NCI-H128 (cell line): Measurements from ENCODE around the gene SLC16A11.
"Not testable (repeated sequence)": the region's sequence is repeated elsewhere in the genome, so short reads cannot be mapped to it uniquely, and the experiment has no call there.

Source experiments
- DNase-seq: peaks from one replicate; lab custom pipeline; 2025; ENCODE audit not compliant: unreplicated experiment; lab: John Stamatoyannopoulos, UW

The SLC16A11 gene

DNA sequence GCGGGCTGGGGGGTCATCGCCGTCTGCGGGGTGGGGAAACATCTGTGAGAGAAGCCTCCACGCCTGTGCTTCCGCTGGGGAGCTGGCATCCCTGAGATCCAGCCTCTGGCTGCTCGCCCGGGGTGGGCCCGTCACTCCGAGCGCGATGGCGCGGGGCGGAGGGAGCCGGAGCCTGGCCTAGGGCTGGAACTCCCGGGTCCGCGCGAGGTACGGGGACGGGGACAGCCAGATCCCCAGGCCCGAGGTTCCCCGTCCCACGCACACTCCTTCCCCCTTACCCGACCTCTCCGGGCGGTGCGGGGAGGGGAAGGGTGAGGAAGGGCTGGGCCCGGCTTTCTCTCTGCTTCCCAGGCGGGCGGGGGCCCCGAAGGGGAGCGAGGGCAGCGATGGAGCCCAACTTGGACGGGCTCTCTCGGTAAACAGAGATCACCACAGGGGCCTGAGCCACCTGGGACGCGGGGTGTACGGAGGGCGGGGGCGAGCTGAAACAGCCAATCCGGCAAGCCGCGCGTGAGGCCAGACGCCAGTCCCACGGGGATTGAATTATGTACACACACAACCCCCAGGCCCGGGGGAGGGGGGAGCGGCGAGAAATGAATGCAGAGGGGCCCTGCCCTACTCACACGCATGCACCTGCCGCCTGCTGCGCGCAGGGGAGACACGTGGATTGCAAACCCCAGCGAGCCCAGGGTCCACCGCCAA lies at the start of gene SLC16A11:
Gene SLC16A11, minus strand, starts transcription at position 596 of the 702 bp plus-strand sequence. Its CDS starts 579 bp downstream, at position 17.
- peak; percentile 38 for DNase-seq

DNA sequence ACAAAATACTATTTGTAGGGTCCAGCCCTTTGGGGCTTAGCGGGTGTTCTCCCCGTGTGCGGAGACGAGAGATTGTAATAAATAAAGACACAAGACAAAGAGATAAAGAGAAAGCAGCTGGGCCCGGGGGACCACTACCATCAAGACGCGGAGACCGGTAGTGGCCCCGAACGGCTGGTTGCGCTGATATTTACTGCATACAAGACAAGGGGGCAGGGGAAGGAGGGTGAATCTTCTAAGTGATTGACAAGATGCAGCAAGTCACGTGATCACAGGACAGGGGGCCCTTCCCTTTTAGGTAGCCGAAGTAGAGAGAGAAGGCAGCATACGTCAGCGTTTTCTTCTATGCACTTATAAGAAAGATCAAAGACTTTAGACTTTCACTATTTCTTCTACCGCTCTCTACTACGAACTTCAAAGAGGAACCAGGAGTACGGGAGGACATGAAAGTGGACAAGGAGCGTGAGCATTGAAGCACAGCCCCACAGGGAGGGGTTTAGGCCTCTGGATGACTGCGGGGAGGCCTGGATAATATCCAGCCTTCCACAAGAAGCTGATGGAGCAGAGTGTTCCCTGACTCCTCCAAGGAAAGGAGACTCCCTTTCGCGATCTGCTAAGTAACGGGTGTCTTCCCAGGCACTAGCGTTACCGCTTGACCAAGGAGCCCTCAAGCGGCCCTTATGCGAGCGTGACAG lies 47.6 kb upstream of the SLC16A11 start:
- DNase-seq: not testable (repeated sequence)

- not testable (repeated sequence) for DNase-seq
Measured at GRCh38 chr17:7089570-7089969, 45.7 kb upstream of the SLC16A11 start.

- DNase-seq: not testable (repeated sequence)
Measured at GRCh38 chr17:7088442-7088841, 44.5 kb upstream of the SLC16A11 start.

DNA sequence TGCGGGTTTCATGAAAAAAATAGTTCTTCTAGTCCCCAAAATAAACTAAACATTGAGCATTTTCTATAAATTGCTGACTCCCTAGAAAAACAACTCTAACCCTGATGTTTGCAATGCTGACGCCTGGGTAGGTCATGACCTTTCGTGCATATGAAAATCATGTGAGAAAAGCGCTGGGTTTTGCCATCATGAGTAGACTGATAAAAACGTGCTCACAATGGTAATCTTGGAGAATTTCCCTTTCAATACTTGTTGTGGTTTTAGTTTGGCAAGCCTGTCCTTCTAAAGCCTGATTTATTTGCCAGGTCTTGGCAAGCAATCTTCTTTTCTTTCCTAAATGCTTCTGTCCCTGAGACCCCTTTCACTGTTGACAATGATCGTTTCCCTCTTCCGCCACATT lies 40.2 kb upstream of the SLC16A11 start:
- DNase-seq: no peak

DNA sequence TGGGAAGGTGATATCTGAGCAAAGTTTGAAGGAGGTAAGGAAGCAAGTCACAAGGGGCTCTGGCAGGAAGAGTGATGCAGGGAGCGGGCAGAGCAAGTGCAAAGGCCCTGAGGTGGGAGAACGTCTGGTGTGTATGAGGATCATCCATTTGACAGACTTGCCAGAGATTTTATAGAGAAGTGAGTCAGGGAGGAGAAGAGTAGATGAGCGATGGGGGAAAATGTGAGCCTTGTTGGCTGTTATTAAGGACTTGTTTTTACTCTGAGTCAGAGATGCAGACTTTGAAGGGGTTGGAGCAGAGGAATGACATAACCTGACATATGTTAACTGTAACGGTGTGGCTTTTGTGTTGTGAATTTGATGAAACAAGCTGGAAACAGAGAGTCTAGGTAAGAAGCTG lies 39.7 kb upstream of the SLC16A11 start:
- DNase-seq: no peak

DNA sequence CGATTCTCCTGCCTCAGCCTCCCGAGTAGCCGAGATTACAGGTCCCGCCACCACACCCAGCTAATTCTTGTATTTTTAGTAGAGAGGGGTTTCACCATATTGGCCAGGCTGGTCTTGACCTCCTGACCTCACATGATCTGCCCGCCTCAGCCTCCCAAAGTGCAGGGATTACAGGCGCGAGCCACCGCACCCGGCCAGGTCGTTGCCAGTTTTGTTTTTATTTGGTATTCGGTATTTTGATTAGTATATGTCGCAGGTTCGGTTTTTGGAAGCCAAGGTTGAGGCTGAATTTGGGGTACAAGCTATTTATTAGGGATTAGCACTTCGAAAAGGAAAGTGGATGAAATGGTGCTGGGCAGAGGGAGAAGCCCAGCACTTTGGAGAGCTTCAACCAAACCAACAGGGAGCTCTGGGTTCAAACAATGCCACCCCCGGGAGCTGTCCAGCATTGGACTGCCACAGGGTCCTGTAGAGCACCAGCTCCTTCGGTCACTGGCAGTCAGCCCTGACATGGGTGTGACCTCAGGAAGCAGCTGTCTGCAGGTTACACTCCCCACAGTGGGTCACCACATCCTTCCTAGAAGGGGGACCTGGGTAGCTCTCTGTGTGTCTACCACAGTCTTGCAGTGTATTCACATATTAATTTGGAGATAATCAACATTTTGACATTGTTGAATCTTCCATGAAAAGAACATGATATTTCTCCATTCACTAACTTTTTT lies 37.6 kb upstream of the SLC16A11 start:
- DNase-seq: no peak

- DNase-seq: no peak
Measured at GRCh38 chr17:7080456-7081041, 36.7 kb upstream of the SLC16A11 start.

- DNase-seq: no peak
Measured at GRCh38 chr17:7079581-7080455, 35.9 kb upstream of the SLC16A11 start, which contains the start of gene CLEC10A. Gene CLEC10A (minus strand): TSS chr17:7080251. CDS start chr17:7078812, 1,439 bp downstream.

DNA sequence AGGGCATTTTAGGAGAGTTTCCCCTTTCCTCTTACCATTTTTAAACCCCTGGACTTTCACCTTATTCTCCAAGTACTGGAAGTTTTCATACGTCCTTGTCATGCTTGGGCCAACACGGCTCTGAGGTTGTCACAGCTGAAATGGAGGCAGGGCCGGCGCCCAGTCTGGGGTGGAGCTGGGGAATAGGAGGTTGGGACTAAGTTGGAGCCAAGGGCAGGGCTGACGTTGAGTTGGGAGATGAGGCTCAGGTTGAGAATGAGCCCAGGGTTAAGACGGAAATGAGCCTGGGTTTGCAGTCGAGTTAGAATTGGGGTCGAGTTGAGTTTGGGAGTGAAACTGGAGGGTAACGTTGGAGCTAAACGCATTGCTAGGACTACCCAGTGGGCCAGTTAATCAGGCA lies 34.8 kb upstream of the SLC16A11 start:
- no peak for DNase-seq

DNA sequence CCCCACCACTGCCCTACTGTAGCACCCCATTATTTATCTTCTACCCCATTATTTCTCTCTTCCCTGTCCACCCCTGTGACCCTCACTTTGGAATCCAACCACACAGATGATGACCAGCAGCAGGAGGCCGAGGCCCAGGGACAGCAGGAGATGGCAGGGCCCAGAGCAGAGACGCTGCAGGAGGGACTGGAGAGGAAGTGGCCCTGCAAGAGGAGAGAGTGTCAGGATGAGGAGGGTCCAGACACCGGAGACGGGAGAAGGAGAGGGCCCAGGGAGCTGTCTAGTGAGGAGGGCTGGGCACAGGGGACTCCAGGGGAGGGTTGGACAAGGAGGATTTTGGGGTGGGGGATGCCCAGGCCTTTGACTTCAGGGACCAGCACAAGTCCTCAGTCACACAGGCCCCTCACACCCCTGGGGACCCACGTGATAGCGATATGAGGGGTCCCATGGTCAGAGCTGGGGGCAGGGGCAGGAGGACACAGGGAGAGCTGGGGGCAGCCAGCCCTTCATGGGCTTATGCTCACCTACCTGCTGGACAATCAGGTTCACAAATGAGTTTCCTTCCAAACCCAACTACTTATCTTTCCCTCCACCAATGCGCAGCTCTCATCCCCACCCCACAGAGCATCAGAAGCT lies 34.1 kb upstream of the SLC16A11 start:
- DNase-seq: no peak

DNA sequence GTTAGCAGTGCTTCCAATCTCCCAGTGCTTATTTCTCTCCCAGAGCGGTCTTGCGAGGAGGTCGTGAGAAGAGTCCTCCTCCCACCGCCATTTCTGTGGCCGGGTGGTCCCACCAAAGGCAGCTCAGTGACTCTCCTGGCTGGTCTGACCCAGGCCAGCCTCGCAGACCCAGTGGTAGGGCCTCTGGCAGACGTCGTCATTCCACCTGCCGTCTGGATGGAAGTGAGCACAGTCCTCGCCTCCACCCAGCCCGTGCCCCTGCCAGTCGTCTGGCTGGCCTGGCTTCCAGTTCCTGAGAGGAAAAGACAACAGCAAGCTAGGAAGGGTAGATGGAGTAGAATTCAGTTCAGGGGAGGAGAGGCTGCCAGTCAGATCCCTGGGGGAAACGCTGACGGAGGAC lies 31.0 kb upstream of the SLC16A11 start:
- DNase-seq: no peak

DNA sequence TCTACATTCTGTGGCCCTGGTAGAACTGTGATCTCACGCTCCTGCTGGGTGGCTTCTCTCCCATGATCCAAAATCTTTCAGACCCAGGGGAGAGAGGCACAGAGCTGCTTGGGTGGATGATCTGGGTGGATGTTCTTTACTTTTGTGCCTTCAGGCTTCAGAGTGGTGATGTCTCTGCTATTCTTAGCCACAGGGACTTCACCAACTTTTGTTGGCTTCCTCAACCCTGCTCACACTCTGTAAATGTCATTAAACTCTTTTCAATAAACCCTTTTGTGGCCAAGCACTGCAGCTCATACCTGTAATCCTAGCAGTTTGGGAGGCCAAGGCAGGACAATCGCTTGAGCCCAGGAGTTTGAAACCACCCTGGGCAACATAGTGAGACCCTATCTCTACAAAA lies 28.5 kb upstream of the SLC16A11 start:
- DNase-seq: no peak

DNA sequence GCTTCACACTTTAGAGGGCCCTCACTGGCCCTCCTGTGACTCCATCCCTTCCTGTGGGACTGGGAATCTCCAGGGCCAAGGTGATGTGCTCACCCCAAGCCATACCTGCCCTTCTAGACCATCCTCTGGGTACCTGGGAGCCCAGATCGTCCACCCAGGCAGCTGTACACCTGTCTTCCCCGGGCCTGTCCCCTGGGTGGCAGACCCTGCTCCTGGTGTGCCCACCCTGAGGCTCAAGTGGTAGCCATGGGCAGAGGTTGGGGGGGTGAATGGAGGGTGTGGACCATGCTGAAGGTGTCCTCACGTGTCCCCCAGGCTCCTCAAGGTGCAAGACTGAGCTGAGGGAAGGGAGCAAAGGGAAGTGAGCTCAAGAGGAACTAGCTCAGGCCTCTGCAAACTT lies 26.8 kb upstream of the SLC16A11 start:
- no peak for DNase-seq

- DNase-seq: no peak
Measured at GRCh38 chr17:7068268-7068667, 24.4 kb upstream of the SLC16A11 start.

DNA sequence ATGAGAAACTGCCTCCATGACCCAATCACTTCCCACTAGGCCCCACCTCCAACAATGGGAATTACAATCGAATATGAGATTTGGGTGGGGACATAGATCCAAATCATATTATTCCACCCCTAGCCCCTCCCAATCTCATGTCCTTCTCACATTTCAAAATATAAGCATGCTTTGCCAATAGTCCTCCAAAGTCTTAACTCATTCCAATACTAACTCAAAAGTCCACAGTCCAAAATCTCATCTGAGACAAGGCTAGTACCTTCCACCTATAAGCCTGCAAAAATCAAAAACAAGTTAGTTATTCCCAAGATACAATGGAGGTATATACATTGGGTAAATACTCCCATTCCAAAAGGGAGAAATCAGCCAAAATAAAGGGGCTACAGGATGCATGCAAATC lies 23.3 kb upstream of the SLC16A11 start:
- no peak for DNase-seq

DNA sequence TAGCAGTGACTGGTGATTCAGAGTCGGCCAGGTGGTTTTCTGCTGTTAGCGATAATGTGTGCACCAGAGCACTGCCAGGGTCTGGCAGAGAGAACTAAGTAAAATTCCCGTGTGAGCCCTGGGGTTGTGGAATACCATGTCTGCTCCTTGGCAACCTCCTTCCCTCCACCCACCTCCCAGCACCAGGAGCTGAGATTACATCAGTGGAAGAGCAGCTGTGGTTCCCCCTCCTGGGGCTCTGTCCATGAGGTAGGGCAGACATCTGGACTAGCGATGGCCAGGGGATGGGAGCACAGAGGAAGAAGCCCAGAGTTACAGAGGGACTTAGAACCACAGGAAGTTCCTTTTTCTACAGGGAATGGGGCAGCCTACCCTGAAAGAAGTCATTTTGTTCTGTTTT lies 20.4 kb upstream of the SLC16A11 start:
- DNase-seq: no peak

DNA sequence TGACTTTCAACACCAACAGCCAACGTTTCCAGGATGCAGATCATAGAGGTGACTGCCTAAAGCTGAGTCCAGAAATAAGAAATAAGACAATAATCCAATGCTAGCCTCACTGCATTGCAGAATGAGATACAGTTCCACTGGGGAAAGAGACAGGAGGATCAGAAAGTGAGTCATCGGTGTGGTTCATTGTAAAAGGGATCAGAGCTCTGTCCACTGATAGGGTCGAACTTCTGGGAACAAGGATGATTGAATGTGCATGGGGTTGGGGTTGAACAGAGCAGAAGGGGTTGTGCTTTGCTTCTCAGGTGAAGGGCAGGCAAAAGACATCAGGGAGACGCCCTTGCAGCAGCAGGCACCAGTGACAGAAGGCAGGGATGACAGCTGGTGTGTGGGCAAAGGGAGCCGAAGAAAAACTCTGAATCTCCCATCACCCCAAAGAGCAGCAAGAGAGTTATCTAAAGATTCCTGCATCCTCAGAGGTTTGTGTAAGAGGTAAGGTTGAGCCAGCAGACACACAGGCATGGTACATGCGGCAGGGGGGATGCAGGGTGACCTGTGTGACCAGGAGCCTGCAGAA lies 19.7 kb upstream of the SLC16A11 start:
- DNase-seq: no peak

- no peak for DNase-seq
Measured at GRCh38 chr17:7060165-7060891, 16.4 kb upstream of the SLC16A11 start.
